Left lung (tissue), 10 donors: ENCODE data around the gene LAMTOR2. TPM values are rescaled to one million over a fixed set of nuclear protein-coding genes. Genes with fewer than 3 reads are reported as not detected.

ENCODE experiments used
- ATAC-seq: fragments of 200-7000 bp; cut with Tn5 transposase; one replicate; pipeline ENCODE4 v1.9.1; 2020; ENCODE audit warnings: moderate library complexity
- DNase-seq, 4 donors: peaks; one replicate each; pipeline ENCODE4 v3.0.0-alpha.2; 2013 to 2020
- H3K27ac ChIP-seq, 2 donors: fragments of 200-600 bp; sonication (generic) in 1 of 2; one replicate each; pipeline versions ENCODE4 v1.5.0 to v1.8.0; 2020 to 2021
- H3K27me3 ChIP-seq, 2 donors: fragments of 200-600 bp; sonication (generic) in 1 of 2; one replicate each; pipeline versions ENCODE4 v1.5.0 to v1.8.0; 2020 to 2021
- H3K36me3 ChIP-seq, 2 donors: fragments of 200-600 bp; sonication (generic) in 1 of 2; one replicate each; pipeline versions ENCODE4 v1.5.0 to v1.8.0; 2020 to 2021
- H3K4me1 ChIP-seq, 2 donors: fragments of 200-600 bp; one replicate each; pipeline ENCODE4 v1.8.0; 2021
- H3K4me3 ChIP-seq, 2 donors: fragments of 200-600 bp; sonication (generic) in 1 of 2; one replicate each; pipeline versions ENCODE4 v1.5.0 to v1.8.0; 2020 to 2021; ENCODE audit warnings: mild to moderate bottlenecking in 1 of 2
- H3K9me3 ChIP-seq, 2 donors: fragments of 200-600 bp; sonication (generic) in 1 of 2; one replicate each; pipeline versions ENCODE4 v1.5.0 to v1.8.0; 2020 to 2021
- intact Hi-C, 2 donors: fragments of 100-400 bp; cut with DNase I; formaldehyde crosslinking; loops; one replicate each; pipeline versions ENCODE4 v1.11.2 to v1.14.2; 2022
- polyA plus RNA-seq, 6 donors: library from polyadenylated mRNA; unstranded; fragments of 120-200 nt; gene quantifications; one replicate each; pipeline ENCODE4 v1.2.1, GENCODE V29; 2013; ENCODE audit not compliant: insufficient read length in 6 of 6
- total RNA-seq, 2 donors: library from RNA; stranded (reverse); fragmentation: NEBNext Ultra II Directional; extraction: Animal tissue kit (Norgen Biotek cat#: 25700); gene quantifications; one replicate each; pipeline ENCODE4 v1.2.1, GENCODE V29; 2021
- TF ChIP-seq, protein P1 (sequence below), 2 donors: fragments of 200-600 bp; sonication (generic) in 1 of 2; IDR thresholded peaks; one replicate each; pipeline versions ENCODE4 v1.5.0 to v1.8.0; 2021; ENCODE audit warnings: antibody characterized with exemption in 2 of 2
- donor health status: DM: no; HTN: yes; CAD: no.
- donor health status: DM: no; HTN: no; CAD: no.

Gene LAMTOR2
- total and polyA plus RNA-seq, 8 donors: 39.0 to 71.0 (median 48.3) TPM

DNA sequence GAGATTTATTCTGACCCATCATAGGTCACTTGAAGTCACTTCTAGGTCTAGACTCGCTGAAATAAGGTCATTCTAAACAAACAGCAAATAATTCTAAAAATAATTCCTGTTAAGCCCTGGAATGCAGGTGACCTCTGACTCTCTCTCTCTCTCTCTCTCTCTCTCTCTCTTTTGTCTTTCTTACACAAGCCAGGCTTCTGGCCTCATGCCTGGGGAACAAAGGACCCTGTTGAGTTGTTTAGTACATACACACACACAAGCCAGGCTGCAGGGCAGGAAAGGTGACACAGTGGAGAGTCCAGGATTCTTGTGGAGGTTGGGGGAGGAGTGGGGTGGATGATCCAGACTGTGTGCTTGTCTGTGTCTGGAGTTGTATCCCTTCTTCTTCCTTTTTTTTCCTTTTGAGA lies 31.7 kb downstream of the LAMTOR2 start:
- H3K9me3 ChIP-seq: no peaks in the 10 kb centered on the region
- no peak overlapping the region for H3K4me3 ChIP-seq
- H3K36me3 ChIP-seq: no peaks in the 10 kb centered on the region
- H3K27ac ChIP-seq: no peak overlapping the region
- peak; percentile 56 for ATAC-seq
- H3K4me1 ChIP-seq: peaks cover 8 to 38% of the 10 kb centered on the region in 2 donors
- TF ChIP-seq, protein P1, sequence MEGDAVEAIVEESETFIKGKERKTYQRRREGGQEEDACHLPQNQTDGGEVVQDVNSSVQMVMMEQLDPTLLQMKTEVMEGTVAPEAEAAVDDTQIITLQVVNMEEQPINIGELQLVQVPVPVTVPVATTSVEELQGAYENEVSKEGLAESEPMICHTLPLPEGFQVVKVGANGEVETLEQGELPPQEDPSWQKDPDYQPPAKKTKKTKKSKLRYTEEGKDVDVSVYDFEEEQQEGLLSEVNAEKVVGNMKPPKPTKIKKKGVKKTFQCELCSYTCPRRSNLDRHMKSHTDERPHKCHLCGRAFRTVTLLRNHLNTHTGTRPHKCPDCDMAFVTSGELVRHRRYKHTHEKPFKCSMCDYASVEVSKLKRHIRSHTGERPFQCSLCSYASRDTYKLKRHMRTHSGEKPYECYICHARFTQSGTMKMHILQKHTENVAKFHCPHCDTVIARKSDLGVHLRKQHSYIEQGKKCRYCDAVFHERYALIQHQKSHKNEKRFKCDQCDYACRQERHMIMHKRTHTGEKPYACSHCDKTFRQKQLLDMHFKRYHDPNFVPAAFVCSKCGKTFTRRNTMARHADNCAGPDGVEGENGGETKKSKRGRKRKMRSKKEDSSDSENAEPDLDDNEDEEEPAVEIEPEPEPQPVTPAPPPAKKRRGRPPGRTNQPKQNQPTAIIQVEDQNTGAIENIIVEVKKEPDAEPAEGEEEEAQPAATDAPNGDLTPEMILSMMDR (IDR thresholded peaks at IDR 0.05): no peak
- DNase-seq: peak in 2 of 4 donors; percentile 60 to 77
- peaks cover 0 to 43% of the 10 kb centered on the region in 2 donors for H3K27me3 ChIP-seq
- intact Hi-C loops: no loop called here

DNA sequence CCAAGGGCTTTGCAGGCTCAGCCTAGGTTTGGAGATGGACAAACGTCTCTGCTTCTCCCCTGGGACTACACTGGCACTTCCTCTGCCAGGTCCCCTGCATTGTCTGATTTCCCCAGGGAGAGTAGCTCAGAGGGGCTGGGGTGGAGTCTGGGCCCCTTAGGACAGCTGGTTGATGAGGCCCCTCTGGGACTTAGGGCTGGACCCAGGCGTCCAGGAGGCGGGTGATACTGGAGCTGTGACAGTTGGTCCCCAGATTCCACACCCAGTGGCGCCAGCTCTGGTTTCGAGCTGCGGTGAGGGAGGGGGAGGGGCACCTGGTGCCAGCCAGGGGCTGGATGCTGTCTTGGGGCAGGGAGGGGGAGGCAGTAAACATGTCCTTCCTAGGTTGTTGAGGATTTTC lies 35.1 kb downstream of the LAMTOR2 start:
- H3K36me3 ChIP-seq: no peaks in the 10 kb centered on the region

DNA sequence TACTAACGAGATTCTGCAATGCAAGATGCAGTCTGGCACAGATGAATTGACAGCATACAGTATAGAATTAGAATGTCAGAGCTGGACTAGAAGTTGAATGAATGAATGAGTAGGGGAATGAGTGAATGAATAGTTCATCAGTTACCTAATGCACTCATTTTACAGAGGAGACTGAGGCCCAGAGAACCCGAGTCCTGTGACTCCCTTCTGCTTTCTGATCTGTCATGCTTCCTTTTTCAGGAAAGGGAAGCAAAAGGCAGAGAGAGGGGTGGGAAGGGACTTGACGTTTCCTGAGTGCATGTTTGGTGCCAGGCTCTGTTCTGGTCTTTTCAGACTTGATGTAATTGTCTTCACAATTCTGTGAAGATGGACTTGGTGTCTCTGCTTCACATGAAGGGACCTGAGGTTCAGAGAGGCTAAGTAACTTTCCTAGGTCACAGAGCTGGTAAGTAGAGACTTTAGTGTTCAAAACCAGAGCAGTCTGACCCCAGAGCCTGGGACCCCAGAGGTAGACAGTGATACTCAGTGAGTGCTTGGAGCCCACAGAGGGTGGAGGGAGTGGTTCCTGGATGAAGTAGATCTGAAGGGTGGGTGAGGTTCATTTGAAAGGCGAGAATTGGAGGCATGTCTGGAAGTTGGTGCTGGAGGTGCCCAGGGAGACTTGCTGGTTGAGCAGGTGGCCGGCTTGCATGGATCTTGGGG lies 35.7 kb downstream of the LAMTOR2 start:
- ATAC-seq: peak; percentile 46
- intact Hi-C loops: loop anchor here in 1 of 2 donors (5.0 kb wide), 1 partner anchor 132 kb away; no protein-coding TSS in a partner anchor
- DNase-seq: no peak

More for the DNA sequence above, 35.1 kb downstream of the LAMTOR2 start:
- peak overlapping the region; percentile 5 to 8 for H3K27ac ChIP-seq
- DNase-seq (no peak), ATAC-seq (no peak)
- intact Hi-C loops: loop anchor here in 1 of 2 donors (5.0 kb wide), 1 partner anchor 133 kb away; no protein-coding TSS in a partner anchor
- peaks cover 3 to 15% of the 10 kb centered on the region in 2 donors for H3K4me1 ChIP-seq
- TF ChIP-seq, protein P1 (IDR thresholded peaks at IDR 0.05): no peak
- H3K27me3 ChIP-seq: peaks cover 0 to 21% of the 10 kb centered on the region in 2 donors
- H3K4me3 ChIP-seq: no peak overlapping the region
- no peaks in the 10 kb centered on the region for H3K9me3 ChIP-seq

GRCh38 chr1:156090840-156091188 lies 36.2 kb downstream of the LAMTOR2 start:
- peaks cover 3 to 19% of the 10 kb centered on the region in 2 donors for H3K4me1 ChIP-seq
- H3K4me3 ChIP-seq: no peak overlapping the region
- peak; percentile 88 for ATAC-seq
- peaks cover 0 to 23% of the 10 kb centered on the region in 2 donors for H3K27me3 ChIP-seq
- TF ChIP-seq, protein P1 (IDR thresholded peaks at IDR 0.05): peak; percentile 79 to 84
- intact Hi-C loops: loop anchor here in 1 of 2 donors (5.0 kb wide), 1 partner anchor 131 kb away; no protein-coding TSS in a partner anchor
- DNase-seq: peak in 3 of 4 donors; percentile 87 to 96 (median 87)
- no peaks in the 10 kb centered on the region for H3K36me3 ChIP-seq
- H3K9me3 ChIP-seq: no peaks in the 10 kb centered on the region
- peak overlapping the region in 1 of 2 donors; percentile 45 for H3K27ac ChIP-seq

More for the DNA sequence above, 35.7 kb downstream of the LAMTOR2 start:
- H3K36me3 ChIP-seq: no peaks in the 10 kb centered on the region
- TF ChIP-seq, protein P1 (IDR thresholded peaks at IDR 0.05): no peak
- peaks cover 0 to 21% of the 10 kb centered on the region in 2 donors for H3K27me3 ChIP-seq
- H3K4me1 ChIP-seq: peaks cover 3 to 15% of the 10 kb centered on the region in 2 donors
- H3K27ac ChIP-seq: peak overlapping the region; percentile 45 to 48
- H3K4me3 ChIP-seq: no peak overlapping the region
- no peaks in the 10 kb centered on the region for H3K9me3 ChIP-seq

GRCh38 chr1:156091610-156092009 lies 37.0 kb downstream of the LAMTOR2 start:
- Histone ChIP-seq H3K27me3 (peaks cover 0 to 24% of the 10 kb centered on the region in 2 donors), H3K4me3 (no peak overlapping the region), H3K36me3 (no peaks in the 10 kb centered on the region), H3K27ac (no peak overlapping the region), H3K4me1 (peaks cover under 1 to 26% of the 10 kb centered on the region in 2 donors), H3K9me3 (no peaks in the 10 kb centered on the region)
- intact Hi-C loops: loop anchor here in 1 of 2 donors (5.0 kb wide), 1 partner anchor 131 kb away; no protein-coding TSS in a partner anchor
- TF ChIP-seq, protein P1 (IDR thresholded peaks at IDR 0.05): no peak
- ATAC-seq: no peak
- DNase-seq: no peak
